CD4-positive, alpha-beta T cell treated with Interleukin-6 for 4 hours (primary cell): ENCODE results near the gene ST7.
"Not testable (repeated sequence)": the region's sequence is repeated elsewhere in the genome, so short reads cannot be mapped to it uniquely, and the experiment has no call there.

Source experiments
- DNase-seq: peaks from one replicate; pipeline ENCODE4 v3.0.0-alpha.2; 2020; ENCODE audit warnings: mixed read lengths

ST7 gene

DNA sequence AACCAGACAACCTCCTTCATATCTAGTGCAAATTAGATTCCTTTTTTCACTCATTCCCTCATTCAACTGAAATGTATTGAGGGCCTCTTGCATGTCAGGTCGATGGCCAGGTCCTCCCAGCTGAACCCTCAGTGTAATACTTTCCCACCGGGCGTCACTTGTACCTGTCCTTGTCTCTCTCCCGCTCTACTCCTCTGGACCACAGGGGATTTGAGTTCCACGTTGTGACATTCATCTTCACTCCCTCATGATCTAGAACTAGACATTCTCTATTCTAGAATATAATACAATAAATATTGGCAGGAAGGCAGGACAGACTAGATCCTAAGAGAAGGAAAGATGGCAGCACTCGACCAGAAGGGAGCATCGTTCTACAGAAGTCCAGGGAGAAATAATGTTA lies 285.6 kb downstream of the ST7 start:
- DNase-seq: no peak

DNA sequence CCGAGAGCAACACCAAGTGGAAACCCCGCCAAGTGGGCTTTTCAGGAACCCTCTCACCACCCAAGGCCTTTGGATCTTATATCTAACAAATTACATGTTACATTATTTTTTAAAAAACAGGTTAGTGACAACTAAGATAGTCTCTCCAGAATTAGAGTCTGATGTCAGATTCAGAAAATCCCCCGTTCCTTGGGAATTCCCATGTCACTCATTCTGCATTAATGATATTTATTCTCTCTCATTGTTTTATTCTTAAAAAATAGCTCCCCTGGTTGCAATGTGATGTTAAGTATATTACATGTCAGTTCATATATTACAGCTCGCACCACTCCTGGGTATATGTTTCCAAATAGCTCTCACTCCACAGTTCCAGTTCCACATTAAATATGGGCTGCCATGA lies 287.8 kb downstream of the ST7 start:
- DNase-seq: no peak

DNA sequence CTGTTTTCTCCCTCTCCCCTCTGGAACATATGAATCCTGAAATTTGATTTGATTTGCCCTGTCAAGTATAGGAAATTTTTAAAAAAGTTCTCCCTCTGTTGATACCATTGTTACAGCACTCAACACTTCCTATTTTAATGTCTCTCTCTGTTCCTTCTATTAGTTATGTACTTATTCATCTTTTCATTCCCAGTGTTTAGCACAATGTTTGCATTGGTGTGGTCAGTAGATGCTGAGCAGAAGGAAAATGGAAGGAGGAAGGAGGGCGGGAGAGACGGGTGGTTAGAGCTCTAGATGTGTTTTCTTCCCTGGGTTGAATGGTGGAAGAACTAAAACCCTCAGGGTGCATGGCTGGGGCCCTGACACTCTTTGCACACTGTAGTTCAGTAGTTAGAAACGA lies 290.1 kb downstream of the ST7 start:
- DNase-seq: no peak

- DNase-seq: not testable (repeated sequence)
Observed at GRCh38 chr7:117245703-117246102, 292.4 kb downstream of the ST7 start.

DNA sequence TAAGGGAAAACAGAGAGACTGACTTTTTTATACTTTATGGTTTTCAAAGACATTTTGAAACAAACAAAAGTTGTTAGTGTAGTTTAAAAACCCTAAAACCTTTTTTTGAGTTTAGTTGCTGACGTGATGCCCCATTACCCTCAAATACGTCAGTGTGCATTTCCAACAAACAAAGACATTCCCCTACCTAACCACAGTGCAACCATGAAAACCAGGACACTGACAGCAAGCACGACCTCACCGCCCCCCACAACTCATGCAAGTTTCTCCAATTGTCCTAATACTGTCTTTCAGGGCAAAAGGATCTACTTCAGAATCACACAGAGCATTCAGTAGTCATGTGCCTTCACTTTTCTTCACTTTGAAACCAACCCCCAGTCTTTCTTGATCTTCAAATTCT lies 294.5 kb downstream of the ST7 start:
- no peak for DNase-seq

DNA sequence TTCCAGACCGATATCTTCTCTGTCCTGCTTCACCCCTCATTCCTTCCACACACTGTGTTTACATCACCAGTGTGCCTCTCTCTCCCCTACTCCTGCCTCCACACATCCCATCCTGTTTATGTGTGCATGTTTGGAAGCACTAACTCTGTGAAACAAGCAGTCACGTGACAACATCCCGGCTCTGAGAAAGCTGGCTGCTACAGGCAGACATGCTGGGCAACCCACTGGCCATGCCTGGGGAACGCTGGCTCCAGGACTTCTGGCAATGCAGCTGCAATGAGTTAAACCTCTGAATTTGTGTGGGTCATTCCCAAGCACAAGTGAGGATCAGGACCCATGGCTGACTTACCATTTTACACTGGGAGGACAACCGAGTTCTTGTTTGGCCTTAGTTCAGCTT lies 295.5 kb downstream of the ST7 start:
- DNase-seq: no peak

GRCh38 chr7:117249696-117250095 lies 296.4 kb downstream of the ST7 start:
- no peak for DNase-seq

GRCh38 chr7:117250245-117250644 lies 296.9 kb downstream of the ST7 start:
- no peak for DNase-seq

- DNase-seq: no peak
Observed at GRCh38 chr7:117250801-117251200, 297.5 kb downstream of the ST7 start.

DNA sequence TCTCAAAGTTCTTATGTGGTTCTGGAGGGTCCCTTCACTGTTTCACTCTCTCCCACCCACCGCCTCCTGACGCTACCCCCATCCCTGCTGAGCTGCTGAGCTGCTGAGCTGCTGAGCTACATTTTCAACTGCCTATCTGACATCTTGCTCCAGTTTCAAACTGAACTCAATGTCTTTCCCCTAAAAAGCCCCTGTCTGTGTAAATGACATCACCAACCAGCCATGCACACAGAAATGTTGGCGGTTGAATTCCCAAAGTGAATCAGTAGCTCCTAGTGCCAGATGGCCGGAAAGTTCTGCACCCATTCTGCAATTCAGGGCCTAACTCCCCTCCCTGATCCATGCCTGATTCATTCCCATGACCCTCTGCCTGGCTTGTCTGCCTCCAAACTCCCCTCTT lies 298.4 kb downstream of the ST7 start:
- DNase-seq: no peak

DNA sequence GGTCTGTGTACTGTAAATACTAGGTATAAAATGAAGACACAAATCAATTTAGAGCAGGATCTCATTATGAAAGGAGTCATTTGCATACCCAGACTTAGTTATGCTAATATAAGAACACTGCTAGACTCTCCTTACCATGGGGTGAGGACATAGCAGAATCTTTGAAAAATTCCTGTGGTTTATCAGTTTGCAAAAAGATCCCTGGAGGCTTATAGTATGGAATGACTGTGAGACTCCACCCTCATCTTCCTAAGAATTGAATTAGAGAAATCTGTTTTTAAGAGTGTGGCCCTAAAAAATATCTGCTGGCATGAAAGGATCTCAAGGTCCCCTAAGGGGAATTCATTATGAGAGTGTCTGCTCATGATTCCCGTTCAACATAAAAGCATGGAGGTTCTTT lies 306.3 kb downstream of the ST7 start:
- no peak for DNase-seq

- DNase-seq: no peak
Observed at GRCh38 chr7:117262546-117262945, 309.2 kb downstream of the ST7 start.

DNA sequence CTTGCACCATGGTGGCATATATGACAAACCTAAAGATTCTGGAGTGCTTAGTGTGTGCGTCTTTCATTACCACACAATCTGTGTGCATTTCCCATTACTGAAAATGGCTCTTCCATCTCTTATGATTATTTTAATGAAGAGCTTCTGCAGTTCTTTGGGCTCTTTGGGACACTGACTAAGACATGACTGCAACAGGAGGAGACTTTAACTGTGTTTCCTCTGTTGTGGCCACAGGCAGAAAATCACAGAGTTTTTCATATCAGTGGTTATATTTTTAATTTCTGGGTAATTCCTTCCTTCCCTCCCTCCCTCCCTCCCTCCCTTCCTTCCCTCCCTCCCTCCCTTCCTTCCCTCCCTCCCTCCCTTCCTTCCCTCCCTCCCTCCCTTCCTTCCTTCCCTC lies 311.4 kb downstream of the ST7 start:
- no peak for DNase-seq

DNA sequence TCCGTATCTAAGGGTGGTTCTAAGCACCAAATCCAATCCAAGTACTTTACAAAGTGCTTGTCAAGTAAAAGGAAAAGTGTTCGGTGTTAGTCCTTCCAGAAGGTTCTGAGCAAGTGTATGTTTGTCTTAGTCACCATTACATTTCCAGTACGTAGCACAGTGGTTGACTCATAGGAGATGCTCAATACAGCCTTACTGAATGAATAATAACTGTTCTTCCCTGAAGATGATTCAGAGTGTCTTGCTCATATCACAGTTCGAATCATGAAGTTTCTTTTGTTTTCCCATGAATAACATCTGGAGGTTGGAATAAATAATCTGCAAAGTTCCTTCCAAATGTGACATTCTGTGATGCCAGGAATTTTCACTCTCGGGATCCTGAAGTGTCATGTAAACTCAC lies 316.1 kb downstream of the ST7 start:
- DNase-seq: no peak

DNA sequence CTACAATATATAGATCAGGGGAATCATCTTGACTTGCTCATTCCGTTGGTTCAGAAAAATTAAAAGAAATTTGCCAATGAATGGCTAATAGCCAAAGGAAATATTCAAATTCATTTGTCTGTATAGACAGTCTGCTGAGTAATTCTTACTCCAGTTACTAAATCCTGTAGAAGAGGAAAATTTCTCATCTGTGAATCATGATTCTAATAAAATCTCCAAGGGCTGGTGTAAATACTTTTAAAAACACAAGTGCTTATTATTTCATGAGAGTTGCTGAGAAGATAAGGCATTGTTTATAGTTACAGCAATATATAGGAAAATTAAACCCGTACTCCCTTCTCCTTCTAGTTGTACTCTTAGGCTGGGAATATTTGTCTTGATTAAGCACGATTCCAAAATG lies 316.6 kb downstream of the ST7 start:
- no peak for DNase-seq

- no peak for DNase-seq
Observed at GRCh38 chr7:117270371-117270770, 317.1 kb downstream of the ST7 start.

DNA sequence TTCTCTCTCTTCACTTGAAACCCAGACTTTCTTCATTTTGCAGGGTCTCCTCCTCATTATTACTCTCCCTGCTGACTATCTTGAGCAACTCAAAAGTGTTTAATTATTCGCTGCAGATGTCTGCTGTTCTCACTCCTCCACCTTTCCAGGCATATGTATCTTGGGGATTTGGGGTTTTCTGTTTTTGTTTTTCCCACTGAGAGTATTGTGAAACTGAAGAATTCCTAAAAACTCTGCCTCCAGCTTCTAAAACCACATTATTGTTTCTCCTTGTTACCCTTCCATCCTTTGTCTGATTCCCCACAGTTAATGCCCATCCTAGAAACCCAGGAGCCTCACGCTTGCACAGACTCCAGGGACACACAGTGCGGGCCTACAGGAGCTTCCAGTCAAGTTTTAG lies 318.3 kb downstream of the ST7 start:
- DNase-seq: no peak

GRCh38 chr7:117272017-117272759 lies 318.9 kb downstream of the ST7 start:
- no peak for DNase-seq

- DNase-seq: no peak
Observed at GRCh38 chr7:117273325-117273724, 320.0 kb downstream of the ST7 start.

- no peak for DNase-seq
Observed at GRCh38 chr7:117273814-117274225, 320.5 kb downstream of the ST7 start.

- no peak for DNase-seq
Observed at GRCh38 chr7:117274951-117275350, 321.6 kb downstream of the ST7 start.

DNA sequence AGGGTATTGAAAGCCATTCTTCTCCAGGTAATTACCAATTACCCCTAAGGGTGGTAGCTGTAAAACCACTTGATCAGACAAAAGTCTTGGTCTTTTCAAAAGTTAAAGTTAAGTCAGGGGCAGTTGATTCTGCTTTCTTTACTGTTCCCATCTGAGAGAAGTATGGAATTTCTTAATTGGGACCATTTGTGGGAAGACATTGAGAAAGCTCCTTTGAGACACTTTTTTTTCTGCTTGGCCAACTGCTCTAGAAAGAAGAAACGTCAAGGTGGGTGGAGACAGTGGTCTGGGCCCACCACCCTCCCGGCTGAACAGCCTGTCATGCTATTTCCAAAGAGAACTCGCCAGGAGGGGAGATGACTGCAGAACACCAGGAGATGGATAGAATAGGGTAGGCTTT lies 324.3 kb downstream of the ST7 start:
- no peak for DNase-seq

DNA sequence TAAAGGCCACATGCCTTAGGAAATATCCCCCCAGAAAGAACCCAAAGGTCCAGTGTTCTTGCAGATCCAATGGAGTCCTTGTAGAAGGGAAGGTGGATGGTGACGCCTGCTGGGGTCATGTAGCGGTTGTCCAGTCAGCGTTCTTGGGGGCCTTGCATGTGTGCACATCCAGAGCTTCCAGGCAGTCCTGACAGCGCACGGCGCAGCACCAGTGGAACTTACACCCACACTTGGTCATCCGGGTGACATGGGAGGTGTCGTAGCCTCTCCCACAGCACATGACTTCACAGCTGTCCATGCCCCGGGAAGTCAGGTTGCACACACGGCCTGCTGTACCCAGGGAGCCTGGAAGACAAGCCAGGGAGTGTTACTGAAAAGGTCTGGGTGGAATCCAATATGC lies 324.7 kb downstream of the ST7 start:
- no peak for DNase-seq

DNA sequence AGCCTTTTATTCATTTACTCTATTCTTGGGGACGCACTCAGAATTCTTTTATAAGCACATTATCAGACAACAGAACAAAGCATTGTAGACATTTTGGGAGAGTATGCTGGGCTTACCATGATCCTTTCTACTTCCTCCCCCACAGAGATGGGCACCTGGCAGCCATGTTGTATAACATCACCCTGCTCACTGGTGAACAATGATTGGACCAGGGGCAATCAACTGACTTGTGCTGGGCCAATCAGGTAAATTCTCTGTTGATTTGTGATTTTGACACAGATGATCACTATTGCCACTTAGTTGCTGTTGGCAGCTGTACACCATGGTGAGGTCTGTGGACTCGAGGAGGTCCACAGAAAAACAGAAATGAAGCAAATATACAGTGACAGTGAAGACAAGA lies 325.9 kb downstream of the ST7 start:
- no peak for DNase-seq
